Esophagus muscularis mucosa (tissue), 4 donors: ENCODE data around the gene PRDM15. TPM values are rescaled to one million over a fixed set of nuclear protein-coding genes. Genes with fewer than 3 reads are reported as not detected.

Source experiments
- DNase-seq: peaks from one replicate; pipeline ENCODE4 v3.0.0-alpha.2; 2017; ENCODE audit errors: extremely low spot score
- H3K27ac ChIP-seq, 4 donors: fragments of 200-600 bp; sonication (generic); replicated peaks in 1 of 4; 1 replicate in 3 of 4; 2 replicates in 1 of 4; pipeline ENCODE4 v1.5.1; 2016 to 2019; ENCODE audit warnings: mild to moderate bottlenecking in 1 of 4
- H3K27me3 ChIP-seq, 4 donors: fragments of 200-600 bp; sonication (generic); one replicate each; pipeline versions ENCODE4 v1.5.1 to v1.6.0; 2016 to 2019
- H3K36me3 ChIP-seq, 4 donors: fragments of 200-600 bp; sonication (generic); one replicate each; pipeline ENCODE4 v1.5.1; 2016 to 2019
- H3K4me1 ChIP-seq, 4 donors: fragments of 200-600 bp; sonication (generic); one replicate each; pipeline ENCODE4 v1.5.1; 2016 to 2019
- H3K4me3 ChIP-seq, 4 donors: fragments of 200-600 bp; sonication (generic); 1 replicate in 2 of 4; 2 replicates in 2 of 4; pipeline ENCODE4 v1.5.1; 2016 to 2019; ENCODE audit warnings: mild to moderate bottlenecking in 4 of 4, moderate library complexity in 1 of 4
- H3K9me3 ChIP-seq, 4 donors: fragments of 200-600 bp; sonication (generic); 1 replicate in 3 of 4; 2 replicates in 1 of 4; pipeline ENCODE4 v1.5.1; 2016 to 2019
- EP300 ChIP-seq: sonication (generic); formaldehyde crosslinking; IDR thresholded peaks from one replicate; pipeline ENCODE4 v1.6.1; 2017; ENCODE audit warnings: antibody characterized with exemption
- POLR2A ChIP-seq: fragments of 450-650 bp; IDR thresholded peaks from one replicate; pipeline ENCODE4 v1.6.1; 2017; ENCODE audit warnings: antibody characterized with exemption, moderate library complexity, mild to moderate bottlenecking, low read depth
- POLR2AphosphoS5 ChIP-seq, 2 donors: sonication (generic); formaldehyde crosslinking; IDR thresholded peaks; one replicate each; pipeline ENCODE4 v1.6.1; 2017; ENCODE audit warnings: antibody characterized with exemption in 2 of 2
- WGBS: methylation state at CpG from one replicate; pipeline ENCODE4 v1.1.5; 2018; 5-methylcytosine and 5-hydroxymethylcytosine counted together
- intact Hi-C: fragments of 100-400 bp; cut with DNase I; formaldehyde crosslinking; loops from one replicate; pipeline ENCODE4 v1.15.1; 2023
- total RNA-seq, 4 donors: library from RNA; depleted of rRNA; stranded (reverse); fragments of >200 nt; gene quantifications; one replicate each; pipeline versions ENCODE4 v1.1.0 to v1.2.1, GENCODE V29; 2016
- TF ChIP-seq, protein P1 (sequence below), 3 experiments: fragments of 200-600 bp in 2 of 3; fragments of 450-650 bp in 1 of 3; sonication (generic) in 2 of 3; IDR thresholded peaks; one replicate each; pipeline ENCODE4 v1.5.1; 2017 to 2019; ENCODE audit warnings: antibody characterized with exemption in 3 of 3, mild to moderate bottlenecking in 2 of 3, moderate library complexity in 1 of 3

Gene PRDM15
- total RNA-seq, 4 donors from 2014 or later: 5.0 to 6.3 (median 5.4) TPM

DNA sequence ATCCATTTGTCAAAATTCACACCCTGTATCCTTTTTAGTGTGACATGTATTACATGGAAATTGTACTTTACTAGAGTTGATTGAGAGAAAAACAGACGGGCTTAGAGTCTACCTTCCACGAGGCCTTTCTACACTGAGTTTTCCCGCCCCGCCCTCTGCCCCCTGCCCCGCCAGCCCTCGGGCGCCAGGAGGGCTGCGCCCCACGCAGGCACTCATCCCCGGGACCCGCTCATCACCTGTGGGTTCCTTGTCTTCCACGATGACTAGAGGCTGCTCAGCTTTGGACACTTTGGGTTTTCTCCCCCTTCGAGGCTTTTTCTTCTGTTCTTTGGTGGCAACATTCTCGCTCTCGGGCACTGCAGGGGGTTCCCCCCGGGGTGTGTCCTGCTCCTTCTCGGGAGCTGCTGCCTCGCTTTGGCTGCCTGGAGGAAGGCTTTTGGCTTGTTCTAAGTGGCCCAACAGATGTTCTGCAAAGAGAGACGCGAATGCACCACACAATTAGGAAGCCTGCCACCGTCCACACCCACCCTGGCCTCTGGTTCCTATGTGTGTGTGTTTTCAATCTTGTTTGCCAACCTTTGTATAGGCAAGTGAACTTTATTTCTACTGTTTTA lies 39.6 kb downstream of the PRDM15 start:
- intact Hi-C loops: no loop called here
- WGBS: 95% methylated on average over 21 of the region's 21 CpGs
- no peaks in the 10 kb centered on the region for H3K27me3 ChIP-seq
- peaks cover 24 to 55% (median 48%) of the 10 kb centered on the region in 4 donors for H3K36me3 ChIP-seq
- DNase-seq: no peak
- TF ChIP-seq EP300 (no peak), POLR2AphosphoS5 (IDR thresholded peaks at IDR 0.05) (no peak), POLR2A (no peak)
- TF ChIP-seq, protein P1, sequence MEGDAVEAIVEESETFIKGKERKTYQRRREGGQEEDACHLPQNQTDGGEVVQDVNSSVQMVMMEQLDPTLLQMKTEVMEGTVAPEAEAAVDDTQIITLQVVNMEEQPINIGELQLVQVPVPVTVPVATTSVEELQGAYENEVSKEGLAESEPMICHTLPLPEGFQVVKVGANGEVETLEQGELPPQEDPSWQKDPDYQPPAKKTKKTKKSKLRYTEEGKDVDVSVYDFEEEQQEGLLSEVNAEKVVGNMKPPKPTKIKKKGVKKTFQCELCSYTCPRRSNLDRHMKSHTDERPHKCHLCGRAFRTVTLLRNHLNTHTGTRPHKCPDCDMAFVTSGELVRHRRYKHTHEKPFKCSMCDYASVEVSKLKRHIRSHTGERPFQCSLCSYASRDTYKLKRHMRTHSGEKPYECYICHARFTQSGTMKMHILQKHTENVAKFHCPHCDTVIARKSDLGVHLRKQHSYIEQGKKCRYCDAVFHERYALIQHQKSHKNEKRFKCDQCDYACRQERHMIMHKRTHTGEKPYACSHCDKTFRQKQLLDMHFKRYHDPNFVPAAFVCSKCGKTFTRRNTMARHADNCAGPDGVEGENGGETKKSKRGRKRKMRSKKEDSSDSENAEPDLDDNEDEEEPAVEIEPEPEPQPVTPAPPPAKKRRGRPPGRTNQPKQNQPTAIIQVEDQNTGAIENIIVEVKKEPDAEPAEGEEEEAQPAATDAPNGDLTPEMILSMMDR (IDR thresholded peaks at IDR 0.05): no peak
- peaks cover 0 to 10% (median 5%) of the 10 kb centered on the region in 4 donors for H3K9me3 ChIP-seq
- no peak overlapping the region for H3K27ac ChIP-seq
- no peaks in the 10 kb centered on the region for H3K4me1 ChIP-seq
- H3K4me3 ChIP-seq: no peak overlapping the region

DNA sequence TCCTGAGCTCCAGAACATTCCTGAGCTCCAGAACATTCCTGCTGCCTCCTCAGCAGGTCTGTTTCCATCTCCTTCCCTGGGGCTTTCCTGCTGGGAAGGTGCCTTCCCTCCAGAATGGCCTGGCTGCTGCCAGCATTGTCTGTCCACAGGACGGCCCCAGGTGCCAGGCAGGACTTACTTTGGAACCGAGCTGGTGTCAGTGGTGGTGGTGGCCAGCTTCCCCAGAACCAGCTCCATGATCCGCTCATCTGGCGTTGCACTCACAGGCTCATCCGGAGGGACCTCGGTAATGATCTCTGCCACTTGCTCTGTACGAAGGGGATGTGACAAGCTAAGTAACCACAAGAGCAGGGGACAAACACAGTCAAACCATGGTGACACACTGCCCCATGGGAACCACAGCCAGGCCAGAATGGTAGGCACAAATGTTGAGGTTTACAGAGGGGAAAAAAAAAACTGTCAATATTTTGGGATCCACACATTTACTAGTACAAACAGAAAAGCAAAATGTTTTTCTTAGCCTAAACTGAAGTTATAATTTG lies 41.3 kb downstream of the PRDM15 start:
- no peak for DNase-seq
- Histone ChIP-seq H3K4me1 (no peaks in the 10 kb centered on the region), H3K27ac (no peak overlapping the region), H3K27me3 (no peaks in the 10 kb centered on the region), H3K4me3 (no peak overlapping the region), H3K36me3 (peaks cover 29 to 67% (median 60%) of the 10 kb centered on the region in 4 donors), H3K9me3 (peaks cover 0 to 10% (median 5%) of the 10 kb centered on the region in 4 donors)
- intact Hi-C loops: no loop called here
- TF ChIP-seq EP300 (no peak), POLR2A (no peak), POLR2AphosphoS5 (IDR thresholded peaks at IDR 0.05) (no peak)
- TF ChIP-seq, protein P1 (IDR thresholded peaks at IDR 0.05): no peak
- WGBS: 96% methylated on average over 7 of the region's 7 CpGs

DNA sequence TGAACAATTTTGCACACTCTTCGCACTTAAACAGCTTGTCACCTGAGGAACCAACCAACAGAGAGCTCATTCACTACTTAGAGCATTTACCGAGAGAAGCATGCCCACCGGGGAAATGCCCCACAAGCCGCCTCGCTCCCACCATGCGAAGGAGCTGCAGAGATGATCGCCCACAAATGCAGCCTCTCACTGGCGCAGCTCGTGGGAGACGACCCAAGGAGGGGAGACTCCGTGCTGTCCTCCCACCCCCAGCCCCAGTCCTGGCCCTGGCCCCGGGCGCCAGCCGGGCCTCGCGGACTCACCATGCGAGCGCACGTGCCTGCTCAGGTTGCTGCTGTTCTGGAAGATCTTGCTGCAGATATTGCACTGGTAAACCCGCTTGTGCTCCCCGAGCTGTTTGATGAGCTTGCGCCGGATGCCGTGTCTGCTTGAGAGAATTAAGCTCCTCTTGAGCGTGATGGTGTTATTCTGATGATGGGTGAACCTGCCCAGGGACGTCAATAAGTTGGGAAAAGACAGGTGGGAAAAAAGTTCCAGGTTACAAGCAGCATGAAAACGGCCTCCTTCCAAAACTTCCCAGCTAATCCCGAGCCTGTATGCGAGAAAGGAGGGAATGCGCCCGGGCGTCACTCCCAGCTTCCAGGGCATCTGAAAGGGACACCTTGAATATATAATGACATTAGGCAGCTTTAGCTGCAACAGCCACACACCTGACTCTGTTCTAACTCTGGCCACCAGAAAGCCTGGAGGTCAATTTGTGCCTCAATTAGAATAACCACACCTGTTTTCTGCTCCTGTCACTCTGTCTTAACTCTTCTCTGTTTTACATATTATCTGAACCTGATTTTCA lies 42.8 kb downstream of the PRDM15 start:
- intact Hi-C loops: no loop called here
- TF ChIP-seq EP300 (no peak), POLR2AphosphoS5 (IDR thresholded peaks at IDR 0.05) (no peak), POLR2A (no peak)
- TF ChIP-seq, protein P1 (IDR thresholded peaks at IDR 0.05): no peak
- peaks cover 29 to 73% (median 65%) of the 10 kb centered on the region in 4 donors for H3K36me3 ChIP-seq
- 92% methylated on average over 21 of the region's 32 CpGs for WGBS
- H3K27ac ChIP-seq: no peak overlapping the region
- H3K4me1 ChIP-seq: no peaks in the 10 kb centered on the region
- DNase-seq: no peak
- H3K27me3 ChIP-seq: no peaks in the 10 kb centered on the region
- no peak overlapping the region for H3K4me3 ChIP-seq
- H3K9me3 ChIP-seq: peaks cover 0 to 10% (median 2%) of the 10 kb centered on the region in 4 donors

DNA sequence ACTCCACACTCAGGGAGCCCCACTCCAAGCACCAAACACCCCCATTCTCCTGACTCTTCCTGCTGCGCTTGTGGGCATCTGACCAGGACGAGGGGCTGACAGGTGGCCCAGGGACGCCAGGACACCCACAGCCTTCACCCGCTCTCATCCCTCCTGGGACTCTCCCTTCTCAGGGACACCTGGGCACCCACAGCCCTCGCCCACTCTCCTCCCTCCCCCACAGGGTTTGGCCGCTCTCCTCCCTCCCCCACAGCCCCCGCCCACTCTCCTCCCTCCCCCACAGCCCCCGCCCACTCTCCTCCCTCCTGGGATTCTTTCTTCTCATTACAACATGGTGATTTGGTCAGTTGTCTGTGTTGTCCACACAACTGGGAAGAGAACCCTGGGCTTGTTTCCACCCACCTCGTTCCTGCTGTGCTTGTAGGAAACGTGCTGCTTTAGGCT lies 43.4 kb downstream of the PRDM15 start:
- no peaks in the 10 kb centered on the region for H3K27me3 ChIP-seq
- no peak overlapping the region for H3K4me3 ChIP-seq
- peaks cover 29 to 76% (median 65%) of the 10 kb centered on the region in 4 donors for H3K36me3 ChIP-seq
- 82% methylated on average over 10 of the region's 10 CpGs for WGBS
- no peak for TF ChIP-seq POLR2AphosphoS5 (IDR thresholded peaks at IDR 0.05)
- no peak for TF ChIP-seq POLR2A
- TF ChIP-seq EP300: no peak
- TF ChIP-seq, protein P1 (IDR thresholded peaks at IDR 0.05): no peak
- H3K9me3 ChIP-seq: peaks cover 0 to 4% (median 0%) of the 10 kb centered on the region in 4 donors
- H3K4me1 ChIP-seq: no peaks in the 10 kb centered on the region
- H3K27ac ChIP-seq: no peak overlapping the region
- DNase-seq: no peak
- intact Hi-C loops: no loop called here
